Measurements from ENCODE around the gene EIF2S3.
"Not testable (repeated sequence)": the region's sequence is repeated elsewhere in the genome, so short reads cannot be mapped to it uniquely, and the experiment has no call there.

DNA sequence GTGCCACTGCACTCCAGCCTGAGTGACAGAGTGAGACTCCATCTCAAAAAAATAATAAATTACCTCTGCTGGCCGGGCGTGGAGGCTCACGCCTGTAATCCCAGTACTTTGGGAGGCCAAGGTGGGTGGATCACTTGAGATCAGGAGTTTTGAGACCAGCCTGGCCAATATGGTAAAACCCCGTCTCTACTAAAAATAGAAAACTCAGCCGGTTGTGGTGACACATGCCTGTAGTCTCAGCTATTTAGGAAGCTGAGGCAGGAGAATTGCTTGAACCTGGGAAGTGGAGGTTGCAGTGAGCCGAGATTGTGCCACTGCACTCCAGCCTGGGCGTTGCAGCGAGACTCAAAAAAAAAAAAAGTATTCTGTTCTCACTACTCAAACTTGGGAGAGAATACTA is 25.5 kb downstream of the EIF2S3 start:
- TF ChIP-seq CTCF (IDR thresholded peaks at IDR 0.05; ENCODE audit: insufficient read depth, low read length); SPI1 (IDR thresholded peaks at IDR 0.05; ENCODE audit: borderline replicate concordance, low read depth); POLR2AphosphoS5 (IDR thresholded peaks at IDR 0.05; ENCODE audit: low read depth); REST (IDR thresholded peaks at IDR 0.05; ENCODE audit: insufficient replicate concordance, low read depth); GABPA (IDR thresholded peaks at IDR 0.05; ENCODE audit: low read depth): not testable (repeated sequence)

Measured in HL-60 (cell line).